Psoas muscle (tissue), 8 donors: ENCODE results near the gene ARHGAP32. TPM values are rescaled to one million over a fixed set of nuclear protein-coding genes. Genes with fewer than 3 reads are reported as not detected.
"Not testable (repeated sequence)": the region's sequence is repeated elsewhere in the genome, so short reads cannot be mapped to it uniquely, and the experiment has no call there.

Source experiments
- ATAC-seq, 4 donors: fragments of 200-7000 bp; cut with Tn5 transposase; one replicate each; pipeline ENCODE4 v1.9.1; 2020; ENCODE audit warnings: moderate library complexity in 3 of 4, mild to moderate bottlenecking in 2 of 4
- DNase-seq, 2 donors: peaks; one replicate each; pipeline ENCODE4 v3.0.0-alpha.2; 2020
- H3K27ac ChIP-seq: fragments of 200-600 bp; one replicate; pipeline ENCODE4 v1.8.0; 2022
- H3K27me3 ChIP-seq, 3 donors: fragments of 200-600 bp in 1 of 3; one replicate each; pipeline versions ENCODE4 v1.6.1 to v1.8.0; 2013 to 2022; ENCODE audit warnings: low read length in 2 of 3, mild to moderate bottlenecking in 2 of 3, moderate library complexity in 1 of 3; ENCODE audit not compliant: insufficient read depth in 3 of 3
- H3K36me3 ChIP-seq, 2 donors: fragments of 200-600 bp in 1 of 2; one replicate each; pipeline versions ENCODE4 v1.6.1 to v1.8.0; 2013 to 2022; ENCODE audit warnings: low read depth in 1 of 2, mild to moderate bottlenecking in 1 of 2, moderate library complexity in 1 of 2; ENCODE audit not compliant: insufficient read depth in 1 of 2
- H3K4me1 ChIP-seq: fragments of 200-600 bp; one replicate; pipeline ENCODE4 v1.8.0; 2022
- H3K4me3 ChIP-seq: fragments of 200-600 bp; one replicate; pipeline ENCODE4 v1.8.0; 2022; ENCODE audit warnings: mild to moderate bottlenecking
- H3K9me3 ChIP-seq: fragments of 200-600 bp; one replicate; pipeline ENCODE4 v1.8.0; 2022
- WGBS, 3 donors: extraction: QIAGEN DNeasy Blood & Tissue Kit; methylation state at CpG; one replicate each; pipeline versions ENCODE4 v1.1.6 to v1.1.7; 2013; 5-methylcytosine and 5-hydroxymethylcytosine counted together
- intact Hi-C, 2 donors: fragments of 100-400 bp; cut with DNase I; formaldehyde crosslinking; loops; one replicate each; pipeline versions ENCODE4 v1.11.0 to v1.14.2; 2022
- polyA plus RNA-seq, 3 donors: library from polyadenylated mRNA; stranded (reverse); fragments of 200-250 nt; gene quantifications; one replicate each; pipeline ENCODE4 v1.2.3, GENCODE V29; 2013
- total RNA-seq, 4 donors: library from RNA; stranded (reverse); fragmentation: NEBNext Ultra II Directional in 2 of 4; extraction: Animal tissue kit (Norgen Biotek cat#: 25700) in 2 of 4; gene quantifications; one replicate each; pipeline versions ENCODE4 v1.2.1 to v1.2.4, GENCODE V29; 2021 to 2023
- TF ChIP-seq, protein P1 (sequence below): fragments of 200-600 bp; IDR thresholded peaks from one replicate; pipeline ENCODE4 v1.8.0; 2022; ENCODE audit warnings: antibody characterized with exemption
- donor health status: healthy with polysubstance abuse.
- donor health status: DM: no; HTN: no; CAD: no; lungs with moderate emphysema.
- donor health status: Bipolar disorder and iron deficiency.
- donor health status: healthy.
- donor health status: DM: yes; HTN: yes; CAD: no.
- donor health status: DM: no; HTN: no; CAD: no.
- donor health status: DM: no; HTN: no; CAD: no.
- donor health status: DM: yes; HTN: yes; CAD: no.

Gene ARHGAP32
- total and polyA plus RNA-seq, 7 donors = 1.3 to 10.1 (median 6.4) TPM

DNA sequence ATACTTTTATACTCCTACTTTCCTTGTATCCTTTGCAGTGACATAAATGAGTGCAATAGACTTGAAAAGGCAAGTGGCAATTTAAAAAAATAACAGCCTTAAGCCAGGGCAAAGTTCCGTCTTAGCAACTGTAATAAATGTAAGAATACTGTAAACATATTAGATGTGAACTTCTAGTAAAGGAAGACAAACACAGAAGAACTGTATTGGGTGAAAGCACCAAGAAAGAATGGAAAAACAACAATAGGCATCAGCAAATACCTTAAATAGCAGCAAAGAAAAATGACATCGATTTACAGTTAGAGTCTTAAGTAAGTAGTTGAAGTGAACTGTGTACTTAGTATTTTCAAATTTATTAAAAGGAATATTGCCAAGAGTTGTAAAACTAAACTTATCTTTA lies 174.0 kb downstream of the ARHGAP32 start:
- DNase-seq = no peak
- intact Hi-C loops = no loop called here
- Histone ChIP-seq H3K4me1 (peaks cover 14% of the 10 kb centered on the region), H3K4me3 (no peak overlapping the region), H3K36me3 (no peaks in the 10 kb centered on the region), H3K9me3 (no peaks in the 10 kb centered on the region), H3K27me3 (no peaks in the 10 kb centered on the region), H3K27ac (no peak overlapping the region)
- 90 to 97% (median 94%) methylated on average over 2 of the region's 2 CpGs for WGBS, 3 donors
- ATAC-seq = no peak
- TF ChIP-seq, protein P1, sequence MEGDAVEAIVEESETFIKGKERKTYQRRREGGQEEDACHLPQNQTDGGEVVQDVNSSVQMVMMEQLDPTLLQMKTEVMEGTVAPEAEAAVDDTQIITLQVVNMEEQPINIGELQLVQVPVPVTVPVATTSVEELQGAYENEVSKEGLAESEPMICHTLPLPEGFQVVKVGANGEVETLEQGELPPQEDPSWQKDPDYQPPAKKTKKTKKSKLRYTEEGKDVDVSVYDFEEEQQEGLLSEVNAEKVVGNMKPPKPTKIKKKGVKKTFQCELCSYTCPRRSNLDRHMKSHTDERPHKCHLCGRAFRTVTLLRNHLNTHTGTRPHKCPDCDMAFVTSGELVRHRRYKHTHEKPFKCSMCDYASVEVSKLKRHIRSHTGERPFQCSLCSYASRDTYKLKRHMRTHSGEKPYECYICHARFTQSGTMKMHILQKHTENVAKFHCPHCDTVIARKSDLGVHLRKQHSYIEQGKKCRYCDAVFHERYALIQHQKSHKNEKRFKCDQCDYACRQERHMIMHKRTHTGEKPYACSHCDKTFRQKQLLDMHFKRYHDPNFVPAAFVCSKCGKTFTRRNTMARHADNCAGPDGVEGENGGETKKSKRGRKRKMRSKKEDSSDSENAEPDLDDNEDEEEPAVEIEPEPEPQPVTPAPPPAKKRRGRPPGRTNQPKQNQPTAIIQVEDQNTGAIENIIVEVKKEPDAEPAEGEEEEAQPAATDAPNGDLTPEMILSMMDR = no peak

DNA sequence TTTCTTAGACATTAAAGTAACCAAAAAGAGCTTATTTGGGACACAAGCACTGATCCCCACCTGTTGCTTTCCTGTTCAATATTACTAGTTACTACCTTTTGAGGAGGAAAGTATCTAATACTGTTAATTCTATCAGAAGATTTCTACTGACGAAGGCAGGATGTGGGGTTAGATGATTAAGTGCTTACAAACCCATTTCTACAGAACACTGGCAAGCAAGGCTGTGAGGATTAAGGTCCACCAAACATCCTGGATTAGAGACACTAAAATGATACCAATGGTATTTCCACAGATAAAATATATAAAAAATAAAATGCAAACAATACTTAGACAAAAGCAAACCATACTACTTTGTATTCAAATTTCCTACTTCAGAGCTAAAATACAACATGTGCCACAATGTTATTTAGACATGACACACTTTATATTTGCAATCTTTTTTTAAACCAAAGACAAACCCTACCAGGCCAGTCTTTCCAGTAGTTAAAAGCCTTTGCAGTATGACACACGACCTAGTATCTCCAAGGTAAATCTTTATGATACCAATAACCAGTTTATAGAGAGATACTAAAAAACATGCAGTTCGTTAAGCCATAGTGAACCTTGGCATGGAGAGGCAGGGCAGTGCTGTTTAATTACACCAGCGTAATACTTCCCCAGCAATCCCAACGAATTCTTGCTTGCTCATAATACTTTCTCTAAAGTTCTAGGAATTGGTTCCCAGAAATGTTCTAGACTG lies 178.2 kb downstream of the ARHGAP32 start:
- intact Hi-C loops = no loop called here
- Histone ChIP-seq H3K27me3 (no peaks in the 10 kb centered on the region), H3K27ac (no peak overlapping the region), H3K4me3 (no peak overlapping the region), H3K9me3 (no peaks in the 10 kb centered on the region), H3K36me3 (peaks cover 0 to 2% of the 10 kb centered on the region in 2 donors), H3K4me1 (no peaks in the 10 kb centered on the region)
- DNase-seq (no peak), ATAC-seq (no peak)
- WGBS, 3 donors = 82 to 88% (median 83%) methylated on average over 5 of the region's 5 CpGs
- TF ChIP-seq, protein P1 = no peak

DNA sequence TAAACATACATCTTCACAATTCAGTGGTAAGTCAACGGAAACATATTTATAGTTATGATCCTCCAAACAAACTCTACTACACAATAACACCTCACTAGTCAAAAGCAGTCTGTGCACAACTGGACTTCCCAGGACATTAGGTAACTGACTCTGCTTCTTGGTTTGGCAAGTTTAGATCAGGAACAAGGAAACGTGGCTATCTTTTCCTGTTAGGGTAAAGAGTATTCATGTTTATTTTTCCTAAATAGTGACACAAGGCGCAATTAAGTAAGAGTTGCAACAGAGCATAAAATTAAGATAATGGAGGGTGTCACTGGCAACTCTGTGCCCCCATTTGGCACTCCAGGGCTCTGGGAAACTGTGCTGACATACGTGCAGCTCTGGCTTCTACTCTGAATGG lies 179.2 kb downstream of the ARHGAP32 start:
- 89 to 92% (median 91%) methylated on average over 4 of the region's 4 CpGs for WGBS, 3 donors
- Histone ChIP-seq H3K27me3 (no peaks in the 10 kb centered on the region), H3K9me3 (no peaks in the 10 kb centered on the region), H3K27ac (no peak overlapping the region), H3K4me3 (no peak overlapping the region), H3K36me3 (peaks cover 0 to 2% of the 10 kb centered on the region in 2 donors), H3K4me1 (no peaks in the 10 kb centered on the region)
- no peak for DNase-seq
- TF ChIP-seq, protein P1 = no peak
- intact Hi-C loops = no loop called here
- no peak for ATAC-seq

DNA sequence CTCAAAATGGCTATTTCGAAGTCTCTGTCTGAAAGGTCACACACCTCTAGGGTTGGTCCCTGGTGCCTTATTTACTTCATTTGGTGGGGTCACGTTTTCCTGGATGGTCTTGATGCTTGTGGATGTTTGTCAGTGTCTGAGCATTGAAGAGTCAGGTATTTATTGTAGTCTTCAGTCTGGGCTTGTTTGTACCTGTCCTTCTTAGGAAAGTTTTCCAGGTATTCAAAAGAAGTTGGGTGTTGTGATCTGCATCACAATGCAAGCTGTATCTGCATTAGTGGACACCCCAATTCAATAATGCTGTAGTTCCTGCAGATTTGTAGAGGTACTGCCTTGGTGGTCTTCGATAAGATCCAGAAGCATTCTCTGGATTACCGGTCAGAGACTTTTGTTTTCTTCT lies 186.0 kb downstream of the ARHGAP32 start:
- no peaks in the 10 kb centered on the region for H3K36me3 ChIP-seq
- no peaks in the 10 kb centered on the region for H3K4me1 ChIP-seq
- intact Hi-C loops = no loop called here
- 94 to 95% (median 95%) methylated on average over 4 of the region's 4 CpGs for WGBS, 3 donors
- H3K27me3 ChIP-seq = no peaks in the 10 kb centered on the region
- TF ChIP-seq, protein P1 = no peak
- no peak overlapping the region for H3K4me3 ChIP-seq
- no peak overlapping the region for H3K27ac ChIP-seq
- peaks cover 7% of the 10 kb centered on the region for H3K9me3 ChIP-seq
- DNase-seq (no peak), ATAC-seq (no peak)

DNA sequence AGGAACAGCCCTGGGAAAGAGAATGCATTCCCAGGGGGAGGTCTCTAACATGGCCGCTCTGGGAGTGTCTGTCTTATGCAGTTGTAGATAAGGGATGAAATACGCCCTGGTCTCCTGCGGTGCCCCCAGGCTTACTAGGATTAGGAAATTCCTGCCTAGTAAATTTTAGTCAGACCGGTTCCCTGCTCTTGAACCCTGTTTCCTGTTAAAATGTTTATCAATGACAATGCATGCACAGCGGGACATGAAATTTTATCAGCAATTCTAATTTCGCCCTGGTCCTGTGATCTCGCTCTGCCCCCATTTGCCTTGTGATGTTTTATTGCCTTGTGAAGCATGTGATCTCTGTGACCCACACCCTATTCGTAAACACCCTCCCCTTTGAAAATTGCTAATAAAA lies 193.0 kb downstream of the ARHGAP32 start:
- intact Hi-C loops, H3K4me1 ChIP-seq, ATAC-seq, H3K4me3 ChIP-seq, H3K27ac ChIP-seq, DNase-seq, H3K36me3 ChIP-seq, H3K27me3 ChIP-seq: not testable (repeated sequence)
- WGBS, 3 donors = 93 to 96% (median 94%) methylated on average over 8 of the region's 8 CpGs
- peaks cover 22% of the 10 kb centered on the region for H3K9me3 ChIP-seq
